Measurements from ENCODE around the gene TRIM71.
"Not testable (repeated sequence)": the region's sequence is repeated elsewhere in the genome, so short reads cannot be mapped to it uniquely, and the experiment has no call there.

DNA sequence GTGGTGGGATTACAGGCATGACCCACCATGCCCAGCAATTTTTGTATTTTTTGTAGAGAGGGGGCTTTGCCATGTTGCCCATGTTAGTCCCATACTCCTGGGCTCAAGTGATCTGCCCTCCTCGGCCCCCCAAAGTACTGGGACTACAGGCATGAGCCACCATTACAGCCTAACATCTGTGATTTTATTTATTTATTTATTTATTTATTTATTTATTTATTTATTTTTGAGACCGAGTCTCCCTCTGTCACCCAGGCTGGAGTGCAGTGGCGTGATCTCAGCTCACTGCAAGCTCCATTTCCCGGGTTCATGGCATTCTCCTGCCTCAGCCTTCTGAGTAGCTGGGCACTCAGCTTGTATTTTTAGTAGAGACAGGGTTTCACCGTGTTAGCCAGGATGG lies 16.4 kb upstream of the TRIM71 start:
- TF ChIP-seq, protein P1, sequence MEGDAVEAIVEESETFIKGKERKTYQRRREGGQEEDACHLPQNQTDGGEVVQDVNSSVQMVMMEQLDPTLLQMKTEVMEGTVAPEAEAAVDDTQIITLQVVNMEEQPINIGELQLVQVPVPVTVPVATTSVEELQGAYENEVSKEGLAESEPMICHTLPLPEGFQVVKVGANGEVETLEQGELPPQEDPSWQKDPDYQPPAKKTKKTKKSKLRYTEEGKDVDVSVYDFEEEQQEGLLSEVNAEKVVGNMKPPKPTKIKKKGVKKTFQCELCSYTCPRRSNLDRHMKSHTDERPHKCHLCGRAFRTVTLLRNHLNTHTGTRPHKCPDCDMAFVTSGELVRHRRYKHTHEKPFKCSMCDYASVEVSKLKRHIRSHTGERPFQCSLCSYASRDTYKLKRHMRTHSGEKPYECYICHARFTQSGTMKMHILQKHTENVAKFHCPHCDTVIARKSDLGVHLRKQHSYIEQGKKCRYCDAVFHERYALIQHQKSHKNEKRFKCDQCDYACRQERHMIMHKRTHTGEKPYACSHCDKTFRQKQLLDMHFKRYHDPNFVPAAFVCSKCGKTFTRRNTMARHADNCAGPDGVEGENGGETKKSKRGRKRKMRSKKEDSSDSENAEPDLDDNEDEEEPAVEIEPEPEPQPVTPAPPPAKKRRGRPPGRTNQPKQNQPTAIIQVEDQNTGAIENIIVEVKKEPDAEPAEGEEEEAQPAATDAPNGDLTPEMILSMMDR (IDR thresholded peaks at IDR 0.05; ENCODE audit: insufficient read depth, low read depth, low read length): not testable (repeated sequence)
- not testable (repeated sequence) for TF ChIP-seq EZH2 (IDR thresholded peaks at IDR 0.05; ENCODE audit: insufficient read depth, low read length)

Data from astrocyte (in vitro differentiated cells and primary cell).